Testis (tissue), 2 donors: ENCODE data around the gene NSMCE3.

ENCODE experiments used
- CTCF ChIP-seq, 3 experiments: fragments of 450-650 bp in 2 of 3; fragments of 200-600 bp in 1 of 3; sonication (generic) in 1 of 3; IDR thresholded peaks; one replicate each; pipeline ENCODE4 v1.5.1; 2016 to 2019; ENCODE audit warnings: antibody characterized with exemption in 3 of 3, mild to moderate bottlenecking in 2 of 3, moderate library complexity in 1 of 3
- POLR2A ChIP-seq: fragments of 450-650 bp; IDR thresholded peaks from one replicate; pipeline ENCODE4 v1.6.1; 2017; ENCODE audit warnings: antibody characterized with exemption, mild to moderate bottlenecking, moderate library complexity

GRCh38 chr15:29309139-29309538 lies 39.5 kb upstream of the NSMCE3 start:
- no peak for TF ChIP-seq CTCF (IDR thresholded peaks at IDR 0.05)
- TF ChIP-seq POLR2A: no peak
